PC-9 (cell line): Measurements from ENCODE around the gene TEDC2. TPM values are rescaled to one million over a fixed set of nuclear protein-coding genes. Genes with fewer than 3 reads are reported as not detected.
A peak's percentile ranks its signal among the peaks of the same experiment; 100 is the strongest.

ENCODE experiments used
- Bru-seq: library from RNA; stranded (reverse); fragments of 400-500 nt; gene quantifications from one replicate; lab custom pipeline; 2021; lab: Mats Ljungman, UMichigan
- BruChase-seq, 2 experiments: library from RNA; stranded (reverse); fragments of 400-500 nt; gene quantifications; one replicate each; lab custom pipeline; 2021; lab: Mats Ljungman, UMichigan
- BruUV-seq: library from RNA; stranded (reverse); fragments of 400-500 nt; replicated peaks from 2 replicates; lab custom pipeline; 2021; lab: Mats Ljungman, UMichigan
- CTCF ChIA-PET: fragments of 300-600 bp; sonication (Branson Sonifier 250); formaldehyde crosslinking; loops from one replicate; lab custom pipeline; 2022; ENCODE audit warnings: antibody characterized with exemption; lab: Charles Lee
- POLR2A ChIA-PET: fragments of 300-600 bp; sonication (Branson Sonifier 250); formaldehyde crosslinking; loops from one replicate; lab custom pipeline; 2022; ENCODE audit warnings: antibody characterized with exemption; ENCODE audit not compliant: unreplicated experiment; lab: Charles Lee
- DNase-seq, 2 experiments: peaks; one replicate each; pipeline versions ENCODE4 v3.0.0 to v3.0.0-alpha.2; 2015 to 2022; ENCODE audit warnings: mixed read lengths in 1 of 2
- H2AFZ ChIP-seq: fragments of 200-600 bp; sonication (generic); 2 replicates; pipeline ENCODE4 v1.8.1; 2017; ENCODE audit warnings: antibody characterized with exemption
- H3F3A ChIP-seq: fragments of 200-600 bp; sonication (generic); 2 replicates; pipeline ENCODE4 v1.8.1; 2017; ENCODE audit warnings: antibody characterized with exemption, mild to moderate bottlenecking, low read depth; ENCODE audit not compliant: insufficient read depth
- H3K27ac ChIP-seq: fragments of 200-600 bp; sonication (generic); 2 replicates; pipeline ENCODE4 v1.6.1; 2016; ENCODE audit warnings: mixed run types
- H3K27me3 ChIP-seq: fragments of 200-600 bp; sonication (generic); 2 replicates; pipeline ENCODE4 v1.6.1; 2016; ENCODE audit warnings: low read depth, mixed run types; ENCODE audit not compliant: insufficient read depth
- H3K36me3 ChIP-seq: fragments of 200-600 bp; sonication (generic); 2 replicates; pipeline ENCODE4 v1.6.1; 2016; ENCODE audit warnings: low read depth, mixed run types
- H3K4me1 ChIP-seq: fragments of 200-600 bp; sonication (generic); replicated peaks from 2 replicates; pipeline ENCODE4 v1.6.1; 2016; ENCODE audit warnings: mixed run types; ENCODE audit not compliant: insufficient read depth
- H3K4me2 ChIP-seq: fragments of 200-600 bp; sonication (generic); 2 replicates; pipeline ENCODE4 v1.6.1; 2017; ENCODE audit warnings: mixed run types
- H3K4me3 ChIP-seq: fragments of 200-600 bp; sonication (generic); 2 replicates; pipeline ENCODE4 v1.6.1; 2016; ENCODE audit warnings: mixed run types
- H3K79me2 ChIP-seq: fragments of 200-600 bp; sonication (generic); 2 replicates; pipeline ENCODE4 v1.6.1; 2017; ENCODE audit warnings: low read depth, mixed run types
- H3K9me2 ChIP-seq: fragments of 200-600 bp; sonication (generic); 2 replicates; pipeline ENCODE4 v1.8.1; 2017; ENCODE audit warnings: mild to moderate bottlenecking; ENCODE audit not compliant: insufficient read depth
- H3K9me3 ChIP-seq: fragments of 200-600 bp; sonication (generic); 2 replicates; pipeline ENCODE4 v1.8.1; 2016; ENCODE audit warnings: low read depth; ENCODE audit not compliant: insufficient read depth
- H4K20me1 ChIP-seq: fragments of 200-600 bp; sonication (generic); 2 replicates; pipeline ENCODE4 v1.8.1; 2017; ENCODE audit not compliant: insufficient read depth
- EZH2 ChIP-seq: fragments of 200-600 bp; sonication (generic); IDR thresholded peaks from 2 replicates; pipeline ENCODE4 v1.8.0; 2017; ENCODE audit warnings: antibody characterized with exemption, low read depth
- intact Hi-C: fragments of 100-400 bp; cut with micrococcal nuclease; formaldehyde crosslinking; loops from one replicate; pipeline ENCODE4 v1.10.0; 2022; ENCODE audit not compliant: unreplicated experiment
- long read RNA-seq: library from polyadenylated mRNA; stranded (forward); transcript quantifications from one replicate; pipeline ENCODE4 v2.0.0, GENCODE V29; 2022
- total RNA-seq: library from RNA; stranded (reverse); gene quantifications from 2 replicates; pipeline ENCODE4 v1.2.3, GENCODE V29; 2021
- TF ChIP-seq, protein P1 (sequence below): fragments of 200-600 bp; sonication (generic); conservative IDR thresholded peaks from 2 replicates; pipeline ENCODE4 v1.6.1; 2017; ENCODE audit warnings: mixed run types, antibody characterized with exemption, mild to moderate bottlenecking, moderate library complexity

TEDC2 gene, protein sequence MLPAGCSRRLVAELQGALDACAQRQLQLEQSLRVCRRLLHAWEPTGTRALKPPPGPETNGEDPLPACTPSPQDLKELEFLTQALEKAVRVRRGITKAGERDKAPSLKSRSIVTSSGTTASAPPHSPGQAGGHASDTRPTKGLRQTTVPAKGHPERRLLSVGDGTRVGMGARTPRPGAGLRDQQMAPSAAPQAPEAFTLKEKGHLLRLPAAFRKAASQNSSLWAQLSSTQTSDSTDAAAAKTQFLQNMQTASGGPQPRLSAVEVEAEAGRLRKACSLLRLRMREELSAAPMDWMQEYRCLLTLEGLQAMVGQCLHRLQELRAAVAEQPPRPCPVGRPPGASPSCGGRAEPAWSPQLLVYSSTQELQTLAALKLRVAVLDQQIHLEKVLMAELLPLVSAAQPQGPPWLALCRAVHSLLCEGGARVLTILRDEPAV
- total RNA-seq (26.3 and 28.0 TPM in 2 replicates), Bru-seq, nascent RNA (percentile 43 among the genes with signal in this experiment), BruChase-seq, experiment 1, labeled RNA remaining after a 2-hour chase (percentile 51 among the genes with signal in this experiment), BruChase-seq, experiment 2, labeled RNA remaining after a 6-hour chase (percentile 63 among the genes with signal in this experiment)
- long read RNA-seq, transcript TEDC2-213 (8 exons, 2,156 nt), result minor isoform, 5 of 45 reads
- long read RNA-seq, transcript TEDC2-201 (10 exons, 1,662 nt), result major isoform, 13 of 45 reads
- long read RNA-seq, partial matches to known transcripts, result 8 of 45 reads
- long read RNA-seq, other reads (novel, unspliced or antisense), result 13 of 45 reads

DNA sequence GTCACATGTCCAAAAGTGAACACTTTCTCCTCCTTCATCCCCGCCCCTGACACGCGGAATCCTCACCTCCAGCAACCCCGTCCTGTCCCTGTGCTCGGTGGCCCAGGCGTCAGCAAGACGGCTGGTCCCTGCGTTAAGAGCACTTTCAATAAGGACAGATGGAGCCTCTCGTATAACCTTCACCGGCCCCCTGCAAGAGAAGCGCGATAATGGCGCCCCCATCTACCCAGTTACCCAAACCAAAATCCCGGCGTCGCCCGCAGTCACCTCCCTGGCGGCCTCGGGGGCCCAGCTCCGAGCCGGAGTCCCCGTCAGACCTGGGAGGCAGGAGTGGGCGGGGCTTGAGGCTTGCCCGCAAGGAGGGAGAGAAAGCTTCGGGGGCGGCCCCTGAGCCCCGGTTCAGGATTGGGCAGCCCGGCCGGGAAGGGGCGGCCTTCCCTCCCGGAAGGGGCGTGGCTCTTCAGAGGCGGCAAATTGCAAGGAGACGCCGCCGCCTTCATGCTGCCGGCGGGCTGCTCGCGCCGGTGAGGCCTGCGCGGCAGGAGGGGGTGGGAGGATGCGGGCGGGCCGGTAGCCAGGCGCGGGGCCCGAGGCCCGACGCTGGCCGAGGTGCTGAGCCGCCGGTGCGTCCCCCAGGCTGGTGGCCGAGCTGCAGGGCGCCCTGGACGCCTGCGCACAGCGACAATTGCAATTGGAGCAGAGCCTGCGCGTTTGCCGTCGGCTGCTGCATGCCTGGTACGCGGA lies at the start of gene TEDC2:
Gene TEDC2 (plus strand): TSS at position 463 of the 744 bp plus-strand sequence. CDS start 36 bp downstream, at position 499.
- peaks cover 19% of the 10 kb centered on the region for H3K4me1 ChIP-seq
- peak within 1 kb of the TSS; percentile 80 for H2AFZ ChIP-seq
- no peak within 1 kb of the TSS for H3K27ac ChIP-seq
- H3K4me2 ChIP-seq, result peak within 1 kb of the TSS; percentile 94
- H3K79me2 ChIP-seq, result peaks cover 7% of the 10 kb centered on the region
- H3K27me3 ChIP-seq, result no peaks in the 10 kb centered on the region
- BruUV-seq, result no TSS peak
- no peaks in the 10 kb centered on the region for H3K9me3 ChIP-seq
- no peak for TF ChIP-seq EZH2
- TF ChIP-seq, protein P1, sequence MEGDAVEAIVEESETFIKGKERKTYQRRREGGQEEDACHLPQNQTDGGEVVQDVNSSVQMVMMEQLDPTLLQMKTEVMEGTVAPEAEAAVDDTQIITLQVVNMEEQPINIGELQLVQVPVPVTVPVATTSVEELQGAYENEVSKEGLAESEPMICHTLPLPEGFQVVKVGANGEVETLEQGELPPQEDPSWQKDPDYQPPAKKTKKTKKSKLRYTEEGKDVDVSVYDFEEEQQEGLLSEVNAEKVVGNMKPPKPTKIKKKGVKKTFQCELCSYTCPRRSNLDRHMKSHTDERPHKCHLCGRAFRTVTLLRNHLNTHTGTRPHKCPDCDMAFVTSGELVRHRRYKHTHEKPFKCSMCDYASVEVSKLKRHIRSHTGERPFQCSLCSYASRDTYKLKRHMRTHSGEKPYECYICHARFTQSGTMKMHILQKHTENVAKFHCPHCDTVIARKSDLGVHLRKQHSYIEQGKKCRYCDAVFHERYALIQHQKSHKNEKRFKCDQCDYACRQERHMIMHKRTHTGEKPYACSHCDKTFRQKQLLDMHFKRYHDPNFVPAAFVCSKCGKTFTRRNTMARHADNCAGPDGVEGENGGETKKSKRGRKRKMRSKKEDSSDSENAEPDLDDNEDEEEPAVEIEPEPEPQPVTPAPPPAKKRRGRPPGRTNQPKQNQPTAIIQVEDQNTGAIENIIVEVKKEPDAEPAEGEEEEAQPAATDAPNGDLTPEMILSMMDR, result no peak
- DNase-seq, result peak; percentile 88 to 98
- 0 out of 2 replicates have a peak, but pooled peaks cover 4% of the 10 kb centered on the region for H4K20me1 ChIP-seq
- H3K9me2 ChIP-seq, result no peaks in the 10 kb centered on the region
- intact Hi-C loops, result no loop called here
- peak within 1 kb of the TSS; percentile 61 for H3K4me3 ChIP-seq
- CTCF ChIA-PET, result interaction anchor here (0.6 to 1.1 kb wide), 2 partner anchors 41 to 235 kb away, joined by 3 read pairs; no protein-coding TSS in a partner anchor
- no peaks in the 10 kb centered on the region for H3K36me3 ChIP-seq
- POLR2A ChIA-PET, result interaction anchor here (0.6 to 1.2 kb wide), 5 partner anchors 9 to 966 kb away, joined by 4 to 16 read pairs (median 6); no protein-coding TSS in a partner anchor
- H3F3A ChIP-seq, result peaks cover 40% of the 10 kb centered on the region

DNA sequence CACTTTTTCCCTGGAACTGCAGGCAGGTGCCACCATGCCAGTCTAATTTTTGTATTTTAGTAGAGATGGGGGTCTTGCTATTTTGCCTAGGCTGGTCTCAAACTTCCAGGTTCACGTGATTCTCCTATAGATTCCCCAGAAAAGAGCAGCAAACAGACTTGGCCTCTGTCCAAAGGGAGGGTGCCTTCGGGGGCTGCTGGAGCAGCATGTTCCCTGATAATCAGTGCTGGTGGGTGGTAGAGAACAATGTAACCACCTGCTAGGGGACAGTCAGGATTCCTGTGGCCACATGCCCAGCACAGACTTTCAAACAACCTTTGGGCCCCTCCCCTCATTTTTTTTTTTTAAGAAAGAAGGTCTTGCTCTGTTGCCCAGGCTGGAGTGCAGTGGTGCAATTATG lies 44.8 kb upstream of the TEDC2 start:
- ChIA-PET CTCF (interaction anchor here (0.6 kb wide), 1 partner anchor 457 kb away, joined by 5 read pairs; no protein-coding TSS in a partner anchor), POLR2A (no interaction called here)
- Histone ChIP-seq H3K9me2 (no peaks in the 10 kb centered on the region), H2AFZ (no peak overlapping the region), H3K4me2 (no peak overlapping the region), H3K36me3 (no peaks in the 10 kb centered on the region), H3K4me3 (no peak overlapping the region), H3K27ac (no peak overlapping the region), H3K79me2 (no peaks in the 10 kb centered on the region), H3K9me3 (no peaks in the 10 kb centered on the region; the same call in 1 of the 2 replicates), H4K20me1 (no peaks in the 10 kb centered on the region), H3K27me3 (peaks cover 16% of the 10 kb centered on the region; the same call in 1 of the 2 replicates), H3F3A (no peaks in the 10 kb centered on the region), H3K4me1 (no peaks in the 10 kb centered on the region)
- intact Hi-C loops, result no loop called here
- DNase-seq, result no peak
- BruUV-seq, result no TSS peak
- TF ChIP-seq, protein P1, result no peak
- no peak for TF ChIP-seq EZH2

DNA sequence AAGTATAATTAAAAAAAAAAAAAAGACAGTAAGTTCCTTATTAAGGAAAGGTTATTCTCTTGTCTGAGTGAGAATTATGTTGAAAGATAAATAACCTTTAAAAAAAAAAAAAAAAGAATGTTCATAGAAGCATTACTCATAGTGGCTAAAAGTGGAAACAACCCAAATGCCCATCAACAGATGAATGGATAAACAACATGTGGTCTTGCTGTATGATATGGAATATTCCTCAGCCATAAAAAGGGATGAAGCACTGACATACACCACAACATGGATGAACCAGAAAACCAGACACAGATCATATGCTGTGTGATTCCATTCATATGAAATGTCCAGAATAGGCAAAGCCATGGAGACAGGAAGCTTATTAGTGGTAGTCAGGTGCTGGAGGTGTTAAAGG lies 39.9 kb upstream of the TEDC2 start:
- TF ChIP-seq, protein P1, result no peak
- no peak for TF ChIP-seq EZH2
- H3K9me3 ChIP-seq, result no peaks in the 10 kb centered on the region
- H3K27ac ChIP-seq, result no peak overlapping the region
- ChIA-PET POLR2A (no interaction called here), CTCF (no interaction called here)
- no TSS peak for BruUV-seq
- H3K27me3 ChIP-seq, result no peaks in the 10 kb centered on the region
- intact Hi-C loops, result no loop called here
- no peaks in the 10 kb centered on the region for H3K9me2 ChIP-seq
- DNase-seq, result no peak
- no peaks in the 10 kb centered on the region for H3K36me3 ChIP-seq
- H3K4me1 ChIP-seq, result no peaks in the 10 kb centered on the region
- H3F3A ChIP-seq, result no peaks in the 10 kb centered on the region
- no peak overlapping the region for H2AFZ ChIP-seq
- H3K79me2 ChIP-seq, result no peaks in the 10 kb centered on the region
- no peak overlapping the region for H3K4me3 ChIP-seq
- H3K4me2 ChIP-seq, result no peak overlapping the region
- H4K20me1 ChIP-seq, result no peaks in the 10 kb centered on the region
